K562 (cell line): ENCODE measurements around the gene RNF217. TPM values are rescaled to one million over a fixed set of nuclear protein-coding genes. Genes with fewer than 3 reads are reported as not detected.

Source experiments
- ATAC-seq: fragments of 200-7000 bp; cut with Tn5 transposase; 3 replicates; pipeline ENCODE4 v1.9.1; 2020; ENCODE audit warnings: moderate library complexity
- BruUV-seq: library from RNA; stranded (reverse); fragments of 400-500 nt; replicated peaks from 2 replicates; lab custom pipeline; 2021; lab: Mats Ljungman, UMichigan
- CTCF ChIA-PET: fragments of 300-600 bp; formaldehyde crosslinking; extraction: SDS; loops from one replicate; lab custom pipeline; 2021; ENCODE audit warnings: low intra/inter-chr PET ratio; lab: Yijun Ruan, JAX
- POLR2A ChIA-PET: fragments of 300-600, 350-650 bp; sonication (Branson Sonifier 250); formaldehyde crosslinking; extraction: SDS; loops from one replicate; lab custom pipeline; 2021; ENCODE audit warnings: antibody characterized with exemption, inconsistent platforms; lab: Yijun Ruan, JAX
- DNase-seq, 4 experiments: peaks; one replicate each; pipeline versions ENCODE4 v3.0.0 to v3.0.0-alpha.2; 2011 to 2018; ENCODE audit warnings: low spot score in 3 of 4, mixed read lengths in 3 of 4; ENCODE audit errors: extremely low read depth in 1 of 4
- FAIRE-seq: peaks from 2 replicates; lab custom pipeline; 2011; peaks lifted over from hg19 to GRCh38; lab: Jason Lieb, UNC
- H2AFZ ChIP-seq: 2 replicates; pipeline ENCODE4 v1.6.0; 2011; ENCODE audit warnings: low read depth, low read length, control low read depth, inconsistent platforms
- H3K27ac ChIP-seq: fragments of 200-600 bp; 3 replicates; pipeline ENCODE4 v1.8.0; 2011; ENCODE audit warnings: low read depth, mild to moderate bottlenecking, control low read depth, inconsistent platforms, low read length, moderate library complexity, mixed read lengths; ENCODE audit errors: extremely low read depth
- H3K27me3 ChIP-seq, 2 experiments: fragments of 300-600 bp in 1 of 2; 2 replicates in 1 of 2; 3 replicates in 1 of 2; pipeline versions ENCODE4 v1.6.0 to v1.8.0; 2011; ENCODE audit warnings: inconsistent platforms in 2 of 2, low read length in 2 of 2, mild to moderate bottlenecking in 1 of 2, mixed read lengths in 1 of 2, moderate library complexity in 1 of 2; ENCODE audit not compliant: control insufficient read depth in 2 of 2, insufficient read depth in 2 of 2
- H3K36me3 ChIP-seq: fragments of 300-600 bp; 3 replicates; pipeline ENCODE4 v1.8.0; 2011; ENCODE audit warnings: mild to moderate bottlenecking, low read length, inconsistent platforms; ENCODE audit not compliant: control insufficient read depth, insufficient read depth
- H3K4me1 ChIP-seq, 2 experiments: fragments of 200-600 bp in 1 of 2; replicated peaks in 1 of 2; 2 replicates in 1 of 2; 3 replicates in 1 of 2; pipeline versions ENCODE4 v1.5.1 to v1.8.0; 2011; ENCODE audit warnings: inconsistent platforms in 2 of 2, low read length in 2 of 2, mild to moderate bottlenecking in 1 of 2, mixed read lengths in 1 of 2, moderate library complexity in 1 of 2; ENCODE audit not compliant: control insufficient read depth in 2 of 2, insufficient read depth in 2 of 2
- H3K4me2 ChIP-seq: 2 replicates; pipeline ENCODE4 v1.6.1; 2011; ENCODE audit warnings: low read length, control low read depth, inconsistent platforms, mixed read lengths; ENCODE audit not compliant: insufficient read depth
- H3K4me3 ChIP-seq: fragments of 200-600 bp; sonication (generic), shearing (Covaris generic); 2 replicates; pipeline ENCODE4 v1.5.1; 2016; ENCODE audit warnings: control low read depth, inconsistent platforms
- H3K79me2 ChIP-seq: fragments of 200-600 bp; 3 replicates; pipeline ENCODE4 v1.8.0; 2011; ENCODE audit warnings: low read length, inconsistent platforms; ENCODE audit not compliant: control insufficient read depth, insufficient read depth
- H3K9ac ChIP-seq, 2 experiments: 2 replicates each; pipeline versions ENCODE4 v1.6.0 to v1.6.1; 2011; ENCODE audit warnings: low read depth in 2 of 2, low read length in 2 of 2, control low read depth in 1 of 2, inconsistent platforms in 1 of 2, mild to moderate bottlenecking in 1 of 2, mixed read lengths in 1 of 2; ENCODE audit not compliant: insufficient read depth in 1 of 2
- H3K9me1 ChIP-seq: one replicate; pipeline ENCODE4 v1.6.0; 2011; ENCODE audit warnings: inconsistent platforms, mild to moderate bottlenecking, low read length, moderate library complexity; ENCODE audit not compliant: control insufficient read depth, insufficient read depth
- H3K9me3 ChIP-seq: replicated peaks from 2 replicates; pipeline ENCODE4 v1.5.1; 2011; ENCODE audit warnings: low read depth, low read length, inconsistent platforms; ENCODE audit not compliant: control insufficient read depth, insufficient read depth
- H4K20me1 ChIP-seq: replicated peaks from 2 replicates; pipeline ENCODE4 v1.6.1; 2011; ENCODE audit warnings: low read length, inconsistent platforms, mixed read lengths; ENCODE audit not compliant: control insufficient read depth, insufficient read depth
- DDX20 ChIP-seq: fragments of 450-650 bp; IDR thresholded peaks from 2 replicates; pipeline ENCODE4 v1.6.1; 2016; ENCODE audit warnings: missing genetic modification characterization, low read depth, mild to moderate bottlenecking, missing compliant biosample characterization, moderate library complexity
- POLR2B ChIP-seq: fragments of 450-650 bp; IDR thresholded peaks from 2 replicates; pipeline ENCODE4 v1.6.1; 2018; ENCODE audit warnings: low read depth; ENCODE audit not compliant: partially characterized antibody
- RFX5 ChIP-seq: IDR thresholded peaks from 2 replicates; pipeline ENCODE4 v1.6.1; 2011; ENCODE audit warnings: low read depth, mild to moderate bottlenecking, improper control_type of control experiment, low read length
- STAT5B ChIP-seq: fragments of 250-450 bp; sonication (Bioruptor Pico); IDR thresholded peaks from 2 replicates; pipeline ENCODE4 v1.8.0; 2021; ENCODE audit warnings: mild to moderate bottlenecking, inconsistent platforms
- ZBTB2 ChIP-seq: fragments of 450-650 bp; IDR thresholded peaks from 2 replicates; pipeline ENCODE4 v1.6.1; 2016; ENCODE audit warnings: antibody characterized with exemption
- ZNF134 ChIP-seq: fragments of 250-450 bp; sonication (Bioruptor Pico); conservative IDR thresholded peaks from 2 replicates; pipeline ENCODE4 v1.4.0; 2020
- WGBS: fragments of 100-300 bp; shearing (Covaris generic); methylation state at CpG from one replicate; pipeline ENCODE4 v1.1.6; 2016; ENCODE audit warnings: low coverage, mixed read lengths; ENCODE audit not compliant: insufficient coverage; ENCODE audit errors: missing lambda C conversion rate; 5-methylcytosine and 5-hydroxymethylcytosine counted together
- in situ Hi-C: fragments of 300-500 bp; cut with MboI; formaldehyde crosslinking; loops from 4 replicates; pipeline ENCODE4 v1.15.0; 2018; ENCODE audit warnings: inconsistent platforms, mixed read lengths
- intact Hi-C: fragments of 100-400 bp; cut with micrococcal nuclease; formaldehyde crosslinking; loops from 2 replicates; pipeline ENCODE4 v1.14.2; 2022
- polyA plus RNA-seq, 8 experiments: library from polyadenylated mRNA; depleted of rRNA in 4 of 8; stranded (reverse) in 5 of 8; unstranded in 3 of 8; fragments of >200 nt; fragmentation: Nextera tagmentation in 2 of 8; fragmentation: Illumina TruSeq in 1 of 8; extraction: Ambion mirVana in 2 of 8; extraction: Trizol in 1 of 8; gene quantifications; 2 replicates each; pipeline versions ENCODE4 v1.2.1 to v1.2.3, GENCODE V29; 2011 to 2014; ENCODE audit warnings: inconsistent platforms in 1 of 8, missing spikeins in 1 of 8
- total RNA-seq, 7 experiments: library from RNA; depleted of rRNA in 6 of 7; stranded (reverse); fragments of >200 nt in 6 of 7; fragmentation: Illumina TruSeq in 2 of 7; extraction: Trizol in 2 of 7; gene quantifications; 2 replicates each; pipeline versions ENCODE4 v1.2.1 to v1.2.3, GENCODE V29; 2011 to 2021; ENCODE audit warnings: low replicate concordance in 1 of 7

The RNF217 gene
- total and polyA plus RNA-seq, 9 of the 15 experiments (the other 6 are each of a cell fraction or from before 2014, with no cell fraction given): 2.9 to 25.6 (median 12.0) TPM

- Histone ChIP-seq H3K4me2 (no peak overlapping the region), H4K20me1 (no peaks in the 10 kb centered on the region), H3K9ac (no peak overlapping the region), H3K79me2 (peaks cover 41% of the 10 kb centered on the region), H3K27ac (no peak overlapping the region), H3K4me3 (no peak overlapping the region), H2AFZ (no peak overlapping the region), H3K4me1 (peaks cover 0 to 19% of the 10 kb centered on the region in 2 experiments; a peak in 3 of 5 replicates), H3K36me3 (peaks cover 27% of the 10 kb centered on the region), H3K9me3 (peaks cover 5% of the 10 kb centered on the region), H3K27me3 (no peaks in the 10 kb centered on the region), H3K9me1 (no peaks in the 10 kb centered on the region)
- in situ Hi-C loops: no loop called here
- TF ChIP-seq DDX20 (tag) (no peak), RFX5 (no peak), ZBTB2 (no peak), STAT5B (CRISPR knock-in tag) (no peak), POLR2B (no peak), ZNF134 (no peak)
- FAIRE-seq (no peak), DNase-seq (no peak), ATAC-seq (no peak)
- intact Hi-C loops: no loop called here
- POLR2A ChIA-PET: interaction anchor here (0.7 to 0.9 kb wide), 2 partner anchors 10 to 46 kb away, joined by 3 to 5 read pairs; partner anchors contain the start of gene RNF217
- CTCF ChIA-PET: no interaction called here
- no TSS peak for BruUV-seq
- WGBS: 92% methylated on average over 1 of the region's 1 CpG
These were observed 46.7 kb downstream of the RNF217 start for GRCh38 chr6:125008957-125009356.
